B cell (primary cell): ENCODE results near the gene CCDC183.

Source experiments
- EZH2 ChIP-seq: IDR thresholded peaks from 2 replicates; pipeline ENCODE4 v1.6.1; 2012; ENCODE audit warnings: borderline replicate concordance, low read depth, mild to moderate bottlenecking, moderate library complexity, low read length; ENCODE audit not compliant: insufficient read depth, poor library complexity, severe bottlenecking
- TF ChIP-seq, protein P1 (sequence below): fragments of 200-600 bp; IDR thresholded peaks from one replicate; pipeline ENCODE4 v1.8.0; 2022; ENCODE audit warnings: antibody characterized with exemption, mild to moderate bottlenecking

- TF ChIP-seq, protein P1, sequence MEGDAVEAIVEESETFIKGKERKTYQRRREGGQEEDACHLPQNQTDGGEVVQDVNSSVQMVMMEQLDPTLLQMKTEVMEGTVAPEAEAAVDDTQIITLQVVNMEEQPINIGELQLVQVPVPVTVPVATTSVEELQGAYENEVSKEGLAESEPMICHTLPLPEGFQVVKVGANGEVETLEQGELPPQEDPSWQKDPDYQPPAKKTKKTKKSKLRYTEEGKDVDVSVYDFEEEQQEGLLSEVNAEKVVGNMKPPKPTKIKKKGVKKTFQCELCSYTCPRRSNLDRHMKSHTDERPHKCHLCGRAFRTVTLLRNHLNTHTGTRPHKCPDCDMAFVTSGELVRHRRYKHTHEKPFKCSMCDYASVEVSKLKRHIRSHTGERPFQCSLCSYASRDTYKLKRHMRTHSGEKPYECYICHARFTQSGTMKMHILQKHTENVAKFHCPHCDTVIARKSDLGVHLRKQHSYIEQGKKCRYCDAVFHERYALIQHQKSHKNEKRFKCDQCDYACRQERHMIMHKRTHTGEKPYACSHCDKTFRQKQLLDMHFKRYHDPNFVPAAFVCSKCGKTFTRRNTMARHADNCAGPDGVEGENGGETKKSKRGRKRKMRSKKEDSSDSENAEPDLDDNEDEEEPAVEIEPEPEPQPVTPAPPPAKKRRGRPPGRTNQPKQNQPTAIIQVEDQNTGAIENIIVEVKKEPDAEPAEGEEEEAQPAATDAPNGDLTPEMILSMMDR: no peak
- no peak for TF ChIP-seq EZH2
Observed at GRCh38 chr9:136837146-136837855, 41.2 kb downstream of the CCDC183 start.
